ENCODE data around the gene CCDC88A.
"Not testable (repeated sequence)": the region's sequence is repeated elsewhere in the genome, so short reads cannot be mapped to it uniquely, and the experiment has no call there.

CCDC88A gene

DNA sequence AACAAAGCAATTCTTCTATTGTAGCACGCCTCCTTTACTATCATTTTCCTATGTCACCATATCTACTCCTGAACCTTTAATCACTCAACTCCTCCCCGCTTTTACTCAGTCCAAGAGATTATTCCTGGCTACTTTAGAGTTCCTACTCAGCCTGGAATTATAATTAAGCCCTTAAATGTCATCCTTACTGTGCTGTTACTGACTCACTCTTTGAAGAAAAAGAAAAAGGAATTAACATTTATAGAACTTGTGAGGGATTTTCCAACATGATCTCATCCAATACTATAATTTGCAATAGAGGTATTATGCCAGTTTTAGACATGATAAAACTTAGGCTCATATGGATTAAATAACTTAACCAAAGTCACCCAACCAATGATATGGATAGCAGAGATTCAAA is 61.7 kb downstream of the CCDC88A start:
- no peaks in the 10 kb centered on the region for H3K4me1 ChIP-seq (ENCODE audit: control insufficient read depth, insufficient read depth, low read length)
- H3K4me3 ChIP-seq (ENCODE audit: low read depth, low read length) = no peak overlapping the region
- TF ChIP-seq ZSCAN18 (tag by site-specific recombination; IDR thresholded peaks at IDR 0.05) (no peak), SP7 (tag by site-specific recombination; IDR thresholded peaks at IDR 0.05) (peak; percentile 23)
- H3K36me3 ChIP-seq (ENCODE audit: control insufficient read depth in 2 of 2, insufficient read depth in 1 of 2, low read length in 2 of 2) = peaks cover 8 to 9% of the 10 kb centered on the region in 2 experiments
- POLR2A ChIA-PET = no interaction called here
- H3K9me3 ChIP-seq (ENCODE audit: control insufficient read depth, insufficient read depth, low read depth, low read length) = no peaks in the 10 kb centered on the region
- H3K27ac ChIP-seq (ENCODE audit: extremely low read depth, low read depth, low read length) = no peak overlapping the region
- CTCF ChIA-PET = no interaction called here

GRCh38 chr2:55357164-55357563 is 62.5 kb downstream of the CCDC88A start:
- Histone ChIP-seq H3K4me1 (ENCODE audit: control insufficient read depth, insufficient read depth, low read length) (no peaks in the 10 kb centered on the region), H3K4me3 (ENCODE audit: low read depth, low read length) (no peak overlapping the region), H3K9me3 (ENCODE audit: control insufficient read depth, insufficient read depth, low read depth, low read length) (no peaks in the 10 kb centered on the region), H3K36me3 (ENCODE audit: control insufficient read depth in 2 of 2, insufficient read depth in 1 of 2, low read length in 2 of 2) (peaks cover 9 to 10% of the 10 kb centered on the region in 2 experiments), H3K27ac (ENCODE audit: extremely low read depth, low read depth, low read length) (no peak overlapping the region)
- ChIA-PET POLR2A (no interaction called here), CTCF (no interaction called here)
- TF ChIP-seq, protein P1, sequence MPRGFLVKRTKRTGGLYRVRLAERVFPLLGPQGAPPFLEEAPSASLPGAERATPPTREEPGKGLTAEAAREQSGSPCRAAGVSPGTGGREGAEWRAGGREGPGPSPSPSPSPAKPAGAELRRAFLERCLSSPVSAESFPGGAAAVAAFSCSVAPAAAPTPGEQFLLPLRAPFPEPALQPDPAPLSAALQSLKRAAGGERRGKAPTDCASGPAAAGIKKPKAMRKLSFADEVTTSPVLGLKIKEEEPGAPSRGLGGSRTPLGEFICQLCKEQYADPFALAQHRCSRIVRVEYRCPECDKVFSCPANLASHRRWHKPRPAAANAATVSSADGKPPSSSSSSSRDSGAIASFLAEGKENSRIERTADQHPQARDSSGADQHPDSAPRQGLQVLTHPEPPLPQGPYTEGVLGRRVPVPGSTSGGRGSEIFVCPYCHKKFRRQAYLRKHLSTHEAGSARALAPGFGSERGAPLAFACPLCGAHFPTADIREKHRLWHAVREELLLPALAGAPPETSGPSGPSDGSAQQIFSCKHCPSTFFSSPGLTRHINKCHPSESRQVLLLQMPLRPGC (tag by site-specific recombination; IDR thresholded peaks at IDR 0.05) = no peak
- TF ChIP-seq, protein P2, sequence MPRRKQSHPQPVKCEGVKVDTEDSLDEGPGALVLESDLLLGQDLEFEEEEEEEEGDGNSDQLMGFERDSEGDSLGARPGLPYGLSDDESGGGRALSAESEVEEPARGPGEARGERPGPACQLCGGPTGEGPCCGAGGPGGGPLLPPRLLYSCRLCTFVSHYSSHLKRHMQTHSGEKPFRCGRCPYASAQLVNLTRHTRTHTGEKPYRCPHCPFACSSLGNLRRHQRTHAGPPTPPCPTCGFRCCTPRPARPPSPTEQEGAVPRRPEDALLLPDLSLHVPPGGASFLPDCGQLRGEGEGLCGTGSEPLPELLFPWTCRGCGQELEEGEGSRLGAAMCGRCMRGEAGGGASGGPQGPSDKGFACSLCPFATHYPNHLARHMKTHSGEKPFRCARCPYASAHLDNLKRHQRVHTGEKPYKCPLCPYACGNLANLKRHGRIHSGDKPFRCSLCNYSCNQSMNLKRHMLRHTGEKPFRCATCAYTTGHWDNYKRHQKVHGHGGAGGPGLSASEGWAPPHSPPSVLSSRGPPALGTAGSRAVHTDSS (tag by site-specific recombination; IDR thresholded peaks at IDR 0.05) = no peak
- TF ChIP-seq GFI1B (tag by site-specific recombination; IDR thresholded peaks at IDR 0.05) (no peak), ZNF366 (tag by site-specific recombination; conservative IDR thresholded peaks at IDR 0.05) (peak; percentile 56; the same call in 1 of the 2 replicates), ZNF221 (tag by site-specific recombination; IDR thresholded peaks at IDR 0.05; ENCODE audit: borderline replicate concordance) (no peak), ZNF561 (tag by site-specific recombination; IDR thresholded peaks at IDR 0.05; ENCODE audit: borderline replicate concordance) (no peak)
- TF ChIP-seq, protein P3, sequence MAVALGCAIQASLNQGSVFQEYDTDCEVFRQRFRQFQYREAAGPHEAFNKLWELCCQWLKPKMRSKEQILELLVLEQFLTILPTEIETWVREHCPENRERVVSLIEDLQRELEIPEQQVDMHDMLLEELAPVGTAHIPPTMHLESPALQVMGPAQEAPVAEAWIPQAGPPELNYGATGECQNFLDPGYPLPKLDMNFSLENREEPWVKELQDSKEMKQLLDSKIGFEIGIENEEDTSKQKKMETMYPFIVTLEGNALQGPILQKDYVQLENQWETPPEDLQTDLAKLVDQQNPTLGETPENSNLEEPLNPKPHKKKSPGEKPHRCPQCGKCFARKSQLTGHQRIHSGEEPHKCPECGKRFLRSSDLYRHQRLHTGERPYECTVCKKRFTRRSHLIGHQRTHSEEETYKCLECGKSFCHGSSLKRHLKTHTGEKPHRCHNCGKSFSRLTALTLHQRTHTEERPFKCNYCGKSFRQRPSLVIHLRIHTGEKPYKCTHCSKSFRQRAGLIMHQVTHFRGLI (tag by site-specific recombination; IDR thresholded peaks at IDR 0.05) = no peak

- CTCF ChIA-PET = not testable (repeated sequence)
Measured at GRCh38 chr2:55356136-55356535, 63.5 kb downstream of the CCDC88A start.

DNA sequence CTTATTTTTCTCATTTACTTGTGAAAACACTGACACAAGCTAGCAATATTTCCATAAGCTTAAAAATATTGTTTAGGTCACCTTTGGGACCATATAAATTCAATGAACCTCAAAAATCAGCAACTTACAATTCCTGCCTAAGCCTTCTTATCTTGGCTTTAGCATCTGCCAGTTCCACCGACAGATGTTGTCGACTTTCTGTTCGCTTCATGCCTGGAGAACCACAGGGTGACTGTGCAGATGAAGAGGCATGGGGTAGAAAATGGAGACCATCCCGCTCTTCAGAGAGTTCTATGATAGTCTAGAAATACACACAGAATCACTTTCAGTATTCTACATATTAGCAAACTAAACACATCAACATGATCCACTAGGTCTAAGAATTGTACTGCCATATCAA is 64.2 kb downstream of the CCDC88A start:
- CTCF ChIA-PET = no interaction called here
- Histone ChIP-seq H3K4me1 (ENCODE audit: control insufficient read depth, insufficient read depth, low read length) (no peaks in the 10 kb centered on the region), H3K27ac (ENCODE audit: extremely low read depth, low read depth, low read length) (no peak overlapping the region), H3K4me3 (ENCODE audit: low read depth, low read length) (no peak overlapping the region), H3K9me3 (ENCODE audit: control insufficient read depth, insufficient read depth, low read depth, low read length) (no peaks in the 10 kb centered on the region), H3K36me3 (ENCODE audit: control insufficient read depth in 2 of 2, insufficient read depth in 1 of 2, low read length in 2 of 2) (peaks cover 13 to 14% of the 10 kb centered on the region in 2 experiments; a peak in 2 of 3 replicates)
- POLR2A ChIA-PET = no interaction called here
- TF ChIP-seq ZNF768 (tag by site-specific recombination; IDR thresholded peaks at IDR 0.05) (no peak), SETDB1 (IDR thresholded peaks at IDR 0.05; ENCODE audit: insufficient read length, low read length) (no peak), ZNF324 (tag by site-specific recombination; IDR thresholded peaks at IDR 0.05) (no peak), ZNF274 (IDR thresholded peaks at IDR 0.05; ENCODE audit: low read length) (no peak), ZNF274 (tag by site-specific recombination; IDR thresholded peaks at IDR 0.05; ENCODE audit: borderline replicate concordance) (no peak), ZBTB17 (tag by site-specific recombination; IDR thresholded peaks at IDR 0.05) (no peak), ZBTB8A (tag by site-specific recombination; IDR thresholded peaks at IDR 0.05) (no peak), YY1 (tag by site-specific recombination; IDR thresholded peaks at IDR 0.05) (no peak), ZNF132 (tag by site-specific recombination; IDR thresholded peaks at IDR 0.05; ENCODE audit: borderline replicate concordance) (no peak), ZNF571 (tag by site-specific recombination; IDR thresholded peaks at IDR 0.05) (no peak), ZNF223 (tag by site-specific recombination; IDR thresholded peaks at IDR 0.05) (no peak), ZNF777 (tag by site-specific recombination; IDR thresholded peaks at IDR 0.05; ENCODE audit: borderline replicate concordance) (no peak), ZNF621 (tag by site-specific recombination; IDR thresholded peaks at IDR 0.05) (no peak)

More at GRCh38 chr2:55356136-55356535, 63.5 kb downstream of the CCDC88A start:
- H3K4me1 ChIP-seq (ENCODE audit: control insufficient read depth, insufficient read depth, low read length); POLR2A ChIA-PET; H3K27ac ChIP-seq (ENCODE audit: extremely low read depth, low read depth, low read length); H3K9me3 ChIP-seq (ENCODE audit: control insufficient read depth, insufficient read depth, low read depth, low read length); H3K4me3 ChIP-seq (ENCODE audit: low read depth, low read length): not testable (repeated sequence)
- peaks cover 13 to 14% of the 10 kb centered on the region in 2 experiments for H3K36me3 ChIP-seq (ENCODE audit: control insufficient read depth in 2 of 2, insufficient read depth in 1 of 2, low read length in 2 of 2)
- TF ChIP-seq ZNF146 (tag by site-specific recombination; IDR thresholded peaks at IDR 0.05) = peak; percentile 59; the same call in 1 of the 2 replicates

Data from HEK293 (cell line).